DMS 273 (cell line): ENCODE measurements around the gene CXCL14.

Experiments
- DNase-seq: peaks from one replicate; lab custom pipeline; 2025; ENCODE audit not compliant: unreplicated experiment; lab: John Stamatoyannopoulos, UW

CXCL14 gene

DNA sequence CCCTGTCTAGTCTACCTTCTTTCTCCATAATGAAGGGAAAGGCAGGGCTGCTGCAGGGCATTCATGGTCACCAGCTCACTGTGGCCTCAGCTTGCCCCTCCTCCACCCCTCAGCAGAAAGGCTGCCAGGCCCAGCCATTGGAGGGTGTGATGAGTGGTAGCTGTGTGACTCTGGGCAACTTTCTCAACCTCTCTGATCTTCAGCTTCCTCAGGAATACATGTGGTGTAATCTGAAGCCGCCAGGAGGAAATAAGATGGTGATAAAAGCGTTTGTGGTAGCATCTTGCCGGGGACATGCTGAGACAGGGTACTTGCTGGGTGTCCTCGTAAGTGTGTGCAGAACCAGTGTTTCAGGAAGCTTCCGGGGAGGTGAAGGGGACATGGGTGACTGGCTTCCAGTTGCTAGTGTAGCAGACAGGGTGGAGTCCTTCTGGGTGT lies 9.8 kb downstream of the CXCL14 start:
- no peak for DNase-seq

GRCh38 chr5:135568246-135568645 lies 10.5 kb downstream of the CXCL14 start:
- DNase-seq: peak; percentile 19

DNA sequence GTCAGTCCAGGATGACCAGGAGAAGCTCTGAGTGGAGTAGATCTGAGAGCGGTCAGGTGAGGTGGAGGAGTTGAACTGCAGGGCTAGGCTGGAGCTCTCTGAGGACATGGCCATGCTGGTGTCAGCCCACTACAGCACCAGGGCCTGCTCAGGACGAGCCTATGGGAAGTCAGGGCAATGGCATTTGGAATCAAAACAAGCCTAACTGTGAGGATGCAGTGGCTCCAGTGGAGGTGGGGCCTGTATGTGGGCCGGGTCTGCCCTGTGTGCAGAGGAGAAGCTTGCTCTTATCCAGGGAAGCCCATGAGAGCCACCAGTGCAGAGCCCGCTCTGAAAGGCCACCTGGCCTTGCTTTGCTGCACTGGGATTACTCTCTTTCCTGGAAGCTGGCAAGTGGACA lies 11.1 kb downstream of the CXCL14 start:
- peak; percentile 24 for DNase-seq

- peak; percentile 80 for DNase-seq
Observed at GRCh38 chr5:135566422-135567400, 12.1 kb downstream of the CXCL14 start.

DNA sequence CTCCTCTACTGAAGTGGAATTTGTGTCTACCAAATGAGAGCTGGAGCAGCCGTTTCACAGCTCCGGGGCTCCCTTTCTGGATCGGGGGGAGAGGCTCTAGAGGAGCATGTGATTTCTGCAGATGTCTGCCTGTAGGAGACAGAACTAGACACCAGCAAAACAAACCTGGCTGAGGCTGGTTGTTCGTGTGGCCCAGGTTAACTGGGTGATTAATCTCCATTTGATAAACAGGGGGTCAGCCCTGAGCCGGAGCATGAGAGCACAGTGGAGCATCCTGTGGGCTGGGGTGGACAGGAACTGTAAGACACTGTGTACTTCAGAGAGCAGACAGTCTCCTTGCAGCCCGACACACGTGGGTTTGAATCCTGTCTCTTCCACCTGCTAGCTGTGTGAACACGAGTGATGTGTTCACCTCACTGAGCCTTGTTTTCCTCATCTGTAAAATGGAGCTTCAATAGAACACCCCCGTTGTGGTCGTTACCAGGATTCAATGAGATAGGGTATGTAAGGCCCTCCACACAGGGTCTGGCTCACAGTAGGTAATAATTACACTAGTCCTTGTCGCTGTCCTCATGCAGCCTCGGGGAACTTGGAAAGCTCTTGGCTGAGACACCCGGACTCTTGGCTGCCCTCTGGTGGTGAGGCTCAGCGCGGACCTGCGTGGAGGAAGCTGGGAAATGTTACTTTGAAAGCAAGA lies 12.9 kb downstream of the CXCL14 start:
- DNase-seq: peak; percentile 87

DNA sequence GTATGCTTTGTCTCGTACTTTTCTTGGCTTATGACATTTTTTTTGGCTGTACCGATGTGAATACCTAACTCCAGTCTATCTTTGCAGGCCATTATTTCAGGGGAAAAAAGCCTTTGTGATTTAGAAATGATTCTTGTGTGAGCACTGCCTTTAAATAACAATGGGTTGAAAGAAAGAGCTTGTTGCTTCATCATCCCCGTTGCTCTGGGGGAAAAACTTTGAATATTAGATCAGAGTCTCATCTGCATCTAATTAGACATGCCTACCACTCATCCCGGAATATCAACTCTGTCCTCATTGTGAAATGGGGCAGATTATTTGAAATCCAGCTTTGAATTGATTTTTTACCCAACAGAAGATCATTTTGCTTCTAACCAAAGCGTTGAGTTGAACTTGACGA lies 13.5 kb downstream of the CXCL14 start:
- no peak for DNase-seq

GRCh38 chr5:135564331-135564730 lies 14.5 kb downstream of the CXCL14 start:
- DNase-seq: no peak

DNA sequence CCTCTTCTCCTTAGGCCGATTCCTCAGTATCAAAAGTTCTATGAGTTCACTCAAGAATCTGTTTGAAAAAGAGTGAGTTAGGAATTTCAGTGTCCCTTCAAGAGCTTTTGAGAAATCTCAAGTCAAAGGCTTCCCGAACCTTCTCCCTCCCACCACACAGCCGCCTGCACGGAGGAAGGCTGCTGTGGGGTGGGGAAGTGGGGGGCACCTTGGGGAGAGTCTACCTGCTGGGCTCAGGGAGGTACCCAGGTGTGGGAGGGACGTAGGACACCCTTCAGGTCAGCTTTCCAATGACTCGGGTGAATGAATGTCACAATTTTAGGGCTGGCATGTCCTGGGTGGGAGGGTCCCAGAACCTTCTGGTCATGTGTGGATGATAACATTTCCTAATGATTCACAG lies 17.5 kb downstream of the CXCL14 start:
- no peak for DNase-seq

GRCh38 chr5:135560858-135561257 lies 17.9 kb downstream of the CXCL14 start:
- DNase-seq: peak; percentile 94

- peak; percentile 26 for DNase-seq
Observed at GRCh38 chr5:135559354-135559753, 19.4 kb downstream of the CXCL14 start.

DNA sequence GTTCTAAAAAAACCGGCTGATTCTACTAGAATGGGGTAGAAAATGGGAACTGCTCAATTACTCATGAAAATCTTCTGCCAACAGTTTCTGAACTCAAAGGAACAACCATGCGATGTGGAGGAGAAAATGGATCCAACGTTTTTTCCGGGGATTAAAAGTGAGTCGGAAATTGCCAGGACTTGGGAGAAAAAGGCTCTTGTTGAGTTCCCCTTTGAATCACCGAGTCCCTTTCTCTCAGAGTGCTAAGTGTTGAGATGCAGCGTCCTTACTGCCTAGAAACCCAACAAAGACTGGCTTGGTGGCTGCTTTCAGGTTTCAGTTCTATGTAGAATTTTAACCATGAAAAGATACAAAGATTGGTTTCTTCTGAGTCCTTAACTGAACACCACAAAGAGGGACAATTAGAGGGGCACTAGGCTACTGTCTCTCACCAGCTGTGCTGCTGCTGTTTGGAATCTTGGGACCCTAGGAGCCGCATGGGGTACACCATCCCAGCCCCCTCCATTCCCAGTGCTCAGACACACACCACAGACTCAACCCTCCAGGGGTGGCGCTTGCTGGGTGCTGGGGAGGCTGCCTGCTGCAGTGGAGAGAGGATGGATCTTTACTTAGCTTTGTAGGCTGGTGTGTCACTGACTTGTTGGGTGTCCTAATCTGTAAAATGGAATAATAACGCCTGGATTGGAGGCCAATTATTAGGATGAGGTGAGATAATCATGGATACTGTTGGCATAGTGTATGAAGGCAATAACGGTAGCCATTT lies 21.5 kb downstream of the CXCL14 start:
- DNase-seq: no peak

- DNase-seq: no peak
Observed at GRCh38 chr5:135556620-135557019, 22.2 kb downstream of the CXCL14 start.

- no peak for DNase-seq
Observed at GRCh38 chr5:135555530-135555929, 23.3 kb downstream of the CXCL14 start.

GRCh38 chr5:135553688-135554462 lies 24.9 kb downstream of the CXCL14 start:
- peak; percentile 86 for DNase-seq

- peak; percentile 90 for DNase-seq
Observed at GRCh38 chr5:135551593-135552447, 27.0 kb downstream of the CXCL14 start.

- DNase-seq: no peak
Observed at GRCh38 chr5:135549413-135549812, 29.4 kb downstream of the CXCL14 start.

- no peak for DNase-seq
Observed at GRCh38 chr5:135547590-135548254, 31.1 kb downstream of the CXCL14 start.

DNA sequence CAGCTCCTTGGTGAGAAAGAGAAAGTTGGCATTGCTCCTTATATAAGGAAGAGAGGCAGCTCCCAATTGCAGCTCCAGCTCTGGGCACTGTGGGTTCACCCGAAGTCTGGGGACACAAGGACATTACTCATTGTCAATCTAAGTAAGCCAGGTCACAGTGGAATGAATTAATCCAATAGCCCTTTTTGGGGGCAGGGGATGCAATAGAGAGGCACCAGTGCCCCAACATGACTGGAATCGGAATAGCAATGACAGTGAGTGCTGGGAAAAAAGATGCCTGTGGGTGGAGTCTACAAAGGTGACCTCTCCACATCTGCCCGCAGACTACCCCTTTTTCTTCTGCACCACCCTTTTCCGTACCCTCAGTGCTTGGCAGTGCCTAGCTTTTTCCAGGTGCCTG lies 31.9 kb downstream of the CXCL14 start:
- DNase-seq: peak; percentile 50

DNA sequence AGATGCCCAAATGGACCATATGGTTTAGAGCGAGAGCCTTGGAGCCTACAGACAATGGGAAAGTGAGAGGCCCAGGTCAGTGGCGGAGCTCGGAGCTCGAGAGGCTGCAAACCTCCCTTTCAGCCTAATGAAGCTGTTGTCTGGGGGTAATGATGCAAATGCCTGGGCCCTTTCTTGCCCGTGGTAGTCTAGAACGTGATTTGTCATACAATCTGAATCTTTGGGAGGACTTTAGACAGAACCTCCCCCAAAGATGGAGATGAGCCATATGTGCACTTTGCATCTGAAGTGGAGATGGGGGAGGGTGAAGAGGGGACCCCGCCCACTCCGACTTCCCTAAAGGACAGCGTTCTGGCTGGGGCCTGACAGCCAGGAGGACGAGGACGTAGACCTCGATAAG lies 32.7 kb downstream of the CXCL14 start:
- peak; percentile 71 for DNase-seq
